ENCODE measurements around the gene COL1A2.

COL1A2 gene

DNA sequence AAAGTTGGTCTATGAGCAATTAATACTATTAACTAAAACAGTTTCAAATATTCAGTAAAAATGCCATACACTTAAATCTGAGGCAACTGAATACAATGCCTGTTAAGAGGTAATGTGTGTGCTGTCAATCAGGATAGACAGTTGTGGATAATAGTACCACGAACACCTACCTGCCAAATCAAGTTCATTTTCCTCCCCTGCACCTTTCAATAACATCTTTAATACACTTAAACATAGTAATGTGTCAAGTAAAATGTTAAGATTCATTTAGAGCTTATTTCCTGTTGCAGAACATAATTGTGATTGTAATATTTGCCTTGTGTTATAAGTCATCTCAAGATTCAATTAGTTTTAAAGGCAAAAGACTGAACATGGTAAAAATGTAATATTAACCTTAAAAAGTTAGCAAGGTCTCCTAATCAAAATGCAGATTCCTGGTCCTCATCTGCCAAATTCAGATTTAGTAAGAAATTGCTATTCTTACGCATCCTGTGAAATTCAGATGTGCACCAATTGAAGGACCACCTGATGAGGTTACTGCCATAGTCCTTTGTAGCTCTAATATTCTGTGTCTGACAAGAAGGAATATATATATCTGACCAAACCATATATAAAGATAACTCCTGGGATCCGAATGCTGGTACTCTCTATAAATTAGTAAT, 37.1 kb downstream of the COL1A2 start:
- Histone ChIP-seq H3K36me3 (ENCODE audit: control insufficient read depth, insufficient read depth, low read length) (no peaks in the 10 kb centered on the region), H3K4me1 (ENCODE audit: control insufficient read depth, insufficient read depth, low read length) (no peaks in the 10 kb centered on the region), H3K4me3 (ENCODE audit: low read length) (no peak overlapping the region), H3K27me3 (ENCODE audit: control insufficient read depth, insufficient read depth, low read length) (no peaks in the 10 kb centered on the region), H3K9me3 (ENCODE audit: control insufficient read depth, low read length) (no peaks in the 10 kb centered on the region), H3K9ac (ENCODE audit: low read length) (no peak overlapping the region)

DNA sequence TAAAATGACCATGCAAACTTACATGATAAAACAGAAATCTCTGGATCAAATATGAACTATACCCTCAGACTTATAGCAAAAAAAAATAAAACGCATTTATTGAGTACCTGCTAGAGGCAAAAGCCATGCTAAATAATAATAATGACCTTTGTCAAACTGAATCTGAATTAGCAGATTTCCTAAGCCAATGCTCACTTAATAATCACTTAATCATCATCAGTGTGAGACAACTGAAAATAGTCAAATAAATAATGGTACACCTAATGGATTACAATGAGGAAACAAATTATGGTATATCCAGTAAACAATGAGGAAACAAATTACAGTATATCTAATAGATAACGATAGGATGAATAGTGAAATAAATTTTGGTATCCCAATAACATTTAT, 37.6 kb downstream of the COL1A2 start:
- Histone ChIP-seq H3K4me3 (ENCODE audit: low read length) (no peak overlapping the region), H3K27me3 (ENCODE audit: control insufficient read depth, insufficient read depth, low read length) (no peaks in the 10 kb centered on the region), H3K9me3 (ENCODE audit: control insufficient read depth, low read length) (no peaks in the 10 kb centered on the region), H3K9ac (ENCODE audit: low read length) (no peak overlapping the region), H3K4me1 (ENCODE audit: control insufficient read depth, insufficient read depth, low read length) (no peaks in the 10 kb centered on the region), H3K36me3 (ENCODE audit: control insufficient read depth, insufficient read depth, low read length) (no peaks in the 10 kb centered on the region)

DNA sequence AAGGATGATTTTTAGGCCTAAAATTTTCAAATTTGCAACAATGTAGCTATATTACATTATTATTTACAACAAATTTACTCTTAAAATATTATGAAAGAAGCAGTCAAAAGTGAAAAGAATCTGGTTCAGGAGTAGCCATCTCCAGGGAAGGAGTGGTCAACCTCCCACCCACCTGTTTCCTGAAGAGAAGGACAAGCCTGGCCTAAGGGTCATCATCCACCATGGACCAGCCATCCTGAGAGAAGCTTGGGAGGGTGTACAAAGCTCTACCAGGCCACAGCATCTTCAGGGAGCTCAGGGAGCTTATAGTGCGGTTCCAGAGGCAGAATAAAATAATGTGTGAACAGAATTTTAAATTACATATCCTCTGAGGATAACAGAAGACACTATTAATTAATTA, 38.1 kb downstream of the COL1A2 start:
- Histone ChIP-seq H3K36me3 (ENCODE audit: control insufficient read depth, insufficient read depth, low read length) (no peaks in the 10 kb centered on the region), H3K27me3 (ENCODE audit: control insufficient read depth, insufficient read depth, low read length) (no peaks in the 10 kb centered on the region), H3K4me3 (ENCODE audit: low read length) (no peak overlapping the region), H3K4me1 (ENCODE audit: control insufficient read depth, insufficient read depth, low read length) (no peaks in the 10 kb centered on the region), H3K9ac (ENCODE audit: low read length) (no peak overlapping the region), H3K9me3 (ENCODE audit: control insufficient read depth, low read length) (no peaks in the 10 kb centered on the region)

DNA sequence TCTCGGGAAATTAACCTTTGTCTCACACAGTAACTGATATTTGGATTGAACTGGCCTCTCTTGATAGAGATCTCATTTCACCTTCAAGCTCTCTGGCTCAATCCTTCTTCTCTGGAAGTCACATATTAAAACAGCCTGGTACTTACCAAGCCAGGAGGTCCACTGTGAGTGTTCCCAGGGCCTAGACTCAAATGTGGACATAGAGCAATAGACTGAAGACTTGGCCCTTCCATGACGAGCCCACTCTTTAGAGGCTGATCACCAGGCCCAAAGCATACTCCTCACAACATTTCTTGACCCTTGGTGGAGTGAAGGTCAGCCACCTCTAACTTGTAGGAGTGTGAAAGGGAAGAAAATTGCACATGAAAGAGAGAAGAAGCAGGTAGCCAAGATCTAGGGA, 38.5 kb downstream of the COL1A2 start:
- H3K9me3 ChIP-seq (ENCODE audit: control insufficient read depth, low read length) = no peaks in the 10 kb centered on the region
- no peak overlapping the region for H3K9ac ChIP-seq (ENCODE audit: low read length)
- H3K36me3 ChIP-seq (ENCODE audit: control insufficient read depth, insufficient read depth, low read length) = no peaks in the 10 kb centered on the region
- H3K4me1 ChIP-seq (ENCODE audit: control insufficient read depth, insufficient read depth, low read length) = no peaks in the 10 kb centered on the region
- no peaks in the 10 kb centered on the region for H3K27me3 ChIP-seq (ENCODE audit: control insufficient read depth, insufficient read depth, low read length)
- H3K4me3 ChIP-seq (ENCODE audit: low read length) = no peak overlapping the region

DNA sequence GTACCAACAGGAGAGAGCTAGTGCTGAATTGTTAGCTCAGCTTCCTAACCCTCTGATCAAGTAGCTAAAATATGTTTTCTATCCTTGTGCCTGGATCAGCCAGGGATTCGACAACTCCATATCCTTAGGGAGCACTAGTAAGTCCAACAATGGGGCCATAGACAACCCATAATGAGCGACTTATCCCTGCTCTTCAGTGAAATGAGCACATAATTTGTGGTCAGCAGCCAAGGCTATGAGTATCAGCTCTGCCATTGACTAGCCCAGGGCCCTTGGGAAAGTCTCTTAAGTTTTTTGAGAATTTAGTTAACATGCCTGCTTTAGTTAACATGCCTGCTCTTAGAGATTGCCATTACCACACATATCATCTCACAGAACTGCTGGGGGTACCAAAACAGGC, 39.3 kb downstream of the COL1A2 start:
- Histone ChIP-seq H3K36me3 (ENCODE audit: control insufficient read depth, insufficient read depth, low read length) (no peaks in the 10 kb centered on the region), H3K4me1 (ENCODE audit: control insufficient read depth, insufficient read depth, low read length) (no peaks in the 10 kb centered on the region), H3K27me3 (ENCODE audit: control insufficient read depth, insufficient read depth, low read length) (no peaks in the 10 kb centered on the region), H3K4me3 (ENCODE audit: low read length) (no peak overlapping the region), H3K9ac (ENCODE audit: low read length) (no peak overlapping the region), H3K9me3 (ENCODE audit: control insufficient read depth, low read length) (no peaks in the 10 kb centered on the region)

DNA sequence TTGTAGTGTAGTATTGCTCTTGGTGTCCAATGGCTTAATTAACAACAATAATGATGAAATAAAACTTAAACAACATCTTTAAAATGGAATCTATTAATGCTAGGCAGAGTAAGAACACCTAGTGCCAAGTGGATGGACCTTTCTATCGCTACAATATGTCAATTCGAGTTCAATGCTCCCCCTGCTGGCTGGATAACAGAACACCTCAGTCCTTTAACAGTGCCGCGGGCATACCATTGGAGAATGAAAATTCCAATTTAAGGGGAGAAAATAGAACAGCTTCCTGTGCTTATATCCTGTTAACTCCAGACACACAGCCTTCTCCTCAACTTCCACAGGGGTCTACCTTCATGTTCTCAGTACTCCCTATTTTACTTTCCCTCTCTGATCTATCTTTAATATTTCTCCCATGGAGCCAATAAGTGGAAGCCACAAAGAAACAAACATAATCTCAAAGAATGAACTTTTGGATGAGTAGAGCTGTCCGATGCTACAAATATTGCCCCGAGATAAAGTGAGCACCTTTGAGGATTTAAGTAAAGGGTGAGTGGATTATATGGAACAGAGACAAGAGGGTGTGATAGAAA, 41.4 kb downstream of the COL1A2 start:
- Histone ChIP-seq H3K36me3 (ENCODE audit: control insufficient read depth, insufficient read depth, low read length) (no peaks in the 10 kb centered on the region), H3K4me1 (ENCODE audit: control insufficient read depth, insufficient read depth, low read length) (peaks cover 11% of the 10 kb centered on the region)

DNA sequence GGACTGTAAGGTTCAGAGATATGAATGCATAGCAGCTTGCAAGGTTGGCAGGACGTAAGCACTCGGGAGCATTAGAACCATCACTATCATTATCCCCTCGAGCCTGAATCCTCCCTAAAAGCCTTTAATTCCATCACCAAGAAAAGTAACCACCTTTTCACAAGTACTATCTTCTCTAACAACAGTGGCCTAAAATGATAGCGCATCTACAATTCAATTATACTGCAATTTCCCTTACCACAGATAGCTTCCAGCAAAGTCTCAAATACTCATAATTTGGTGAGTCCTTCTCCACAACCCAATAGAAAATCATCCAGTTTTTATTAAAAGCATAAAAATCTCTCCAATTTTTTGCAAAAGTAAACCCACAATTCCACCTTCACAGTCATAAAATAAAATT, 42.0 kb downstream of the COL1A2 start:
- no peaks in the 10 kb centered on the region for H3K27me3 ChIP-seq (ENCODE audit: control insufficient read depth, insufficient read depth, low read length)
- H3K36me3 ChIP-seq (ENCODE audit: control insufficient read depth, insufficient read depth, low read length) = no peaks in the 10 kb centered on the region
- peaks cover 11% of the 10 kb centered on the region for H3K4me1 ChIP-seq (ENCODE audit: control insufficient read depth, insufficient read depth, low read length)
- no peak overlapping the region for H3K4me3 ChIP-seq (ENCODE audit: low read length)
- no peaks in the 10 kb centered on the region for H3K9me3 ChIP-seq (ENCODE audit: control insufficient read depth, low read length)
- H3K9ac ChIP-seq (ENCODE audit: low read length) = no peak overlapping the region

More for the DNA sequence above, 41.4 kb downstream of the COL1A2 start:
- H3K9me3 ChIP-seq (ENCODE audit: control insufficient read depth, low read length) = no peaks in the 10 kb centered on the region
- H3K27me3 ChIP-seq (ENCODE audit: control insufficient read depth, insufficient read depth, low read length) = no peaks in the 10 kb centered on the region
- H3K9ac ChIP-seq (ENCODE audit: low read length) = no peak overlapping the region
- H3K4me3 ChIP-seq (ENCODE audit: low read length) = no peak overlapping the region

DNA sequence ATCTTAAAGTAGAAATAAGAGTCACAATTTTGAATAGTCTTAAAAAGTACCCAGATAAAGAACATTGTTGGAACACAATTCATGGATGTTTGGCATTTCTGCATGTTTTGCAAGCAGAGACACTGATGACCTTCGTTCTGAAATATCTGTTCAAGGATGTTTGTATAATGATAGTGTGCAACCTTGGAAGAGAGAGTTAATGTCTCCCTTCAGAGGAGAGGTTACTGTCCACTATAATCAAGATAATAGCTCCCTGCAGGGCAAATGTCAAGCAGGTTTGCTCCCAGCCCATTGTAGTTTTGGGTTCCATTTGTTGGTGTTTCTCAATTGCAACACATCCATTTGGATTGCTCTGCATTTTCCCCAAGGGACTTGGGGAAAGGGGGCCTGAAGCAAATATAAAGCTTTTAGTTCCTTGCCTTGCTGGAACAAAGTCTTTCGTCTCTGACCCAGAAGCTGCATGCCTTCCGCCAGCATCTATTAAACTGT, 45.2 kb downstream of the COL1A2 start:
- H3K9me3 ChIP-seq (ENCODE audit: control insufficient read depth, low read length) = no peaks in the 10 kb centered on the region
- peaks cover 11% of the 10 kb centered on the region for H3K4me1 ChIP-seq (ENCODE audit: control insufficient read depth, insufficient read depth, low read length)
- no peak overlapping the region for H3K9ac ChIP-seq (ENCODE audit: low read length)
- H3K27me3 ChIP-seq (ENCODE audit: control insufficient read depth, insufficient read depth, low read length) = no peaks in the 10 kb centered on the region
- no peak overlapping the region for H3K4me3 ChIP-seq (ENCODE audit: low read length)
- no peaks in the 10 kb centered on the region for H3K36me3 ChIP-seq (ENCODE audit: control insufficient read depth, insufficient read depth, low read length)

DNA sequence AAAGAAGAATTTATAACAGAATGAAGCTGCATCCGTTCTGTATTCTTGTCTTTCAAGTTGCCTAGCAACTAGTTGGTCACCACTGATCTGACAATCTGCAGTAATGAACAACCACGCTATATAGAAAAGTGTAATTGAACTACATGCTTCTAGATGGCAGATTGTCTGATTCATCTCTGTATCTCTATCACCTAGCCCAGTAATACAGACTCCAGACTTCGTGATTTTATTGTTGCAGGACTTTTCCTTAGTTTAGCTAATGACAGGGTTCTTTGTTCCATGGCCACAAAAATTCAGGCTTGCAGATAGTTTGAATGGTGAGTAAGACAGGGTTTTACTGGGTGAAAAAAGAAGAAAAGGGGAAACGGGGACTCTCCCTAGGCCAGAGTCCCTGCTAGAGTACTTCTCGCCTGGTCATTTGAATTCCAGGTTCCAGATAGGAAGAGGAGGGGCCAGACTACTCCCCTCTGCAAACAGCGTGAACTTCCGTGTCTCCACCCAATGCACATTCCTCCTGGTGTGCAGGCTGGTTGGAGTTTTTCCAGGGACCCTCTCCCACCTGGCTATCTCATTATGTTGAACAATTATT, 45.9 kb downstream of the COL1A2 start:
- Histone ChIP-seq H3K9ac (ENCODE audit: low read length) (no peak overlapping the region), H3K4me3 (ENCODE audit: low read length) (no peak overlapping the region), H3K4me1 (ENCODE audit: control insufficient read depth, insufficient read depth, low read length) (peaks cover 11% of the 10 kb centered on the region), H3K27me3 (ENCODE audit: control insufficient read depth, insufficient read depth, low read length) (no peaks in the 10 kb centered on the region), H3K9me3 (ENCODE audit: control insufficient read depth, low read length) (no peaks in the 10 kb centered on the region), H3K36me3 (ENCODE audit: control insufficient read depth, insufficient read depth, low read length) (no peaks in the 10 kb centered on the region)

DNA sequence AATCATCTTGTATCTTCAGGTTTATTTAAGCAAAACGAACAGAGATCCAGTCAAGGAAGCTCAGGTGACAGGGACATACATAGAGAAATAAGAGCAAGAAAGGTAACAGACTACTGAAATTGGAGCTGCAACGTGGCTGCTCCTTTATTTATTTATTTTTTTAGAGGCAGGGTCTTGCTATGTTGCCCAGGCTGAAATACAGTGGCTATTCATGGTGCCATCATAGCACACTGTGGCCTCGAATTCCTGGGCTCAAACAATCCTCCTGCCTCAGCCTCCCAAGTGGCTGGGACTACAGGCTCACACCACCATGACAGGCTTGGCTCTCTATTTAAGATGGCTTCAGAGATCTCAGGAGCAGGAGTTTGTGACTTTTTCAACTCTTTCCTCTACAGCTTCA, 46.4 kb downstream of the COL1A2 start:
- Histone ChIP-seq H3K9me3 (ENCODE audit: control insufficient read depth, low read length) (no peaks in the 10 kb centered on the region), H3K36me3 (ENCODE audit: control insufficient read depth, insufficient read depth, low read length) (no peaks in the 10 kb centered on the region), H3K27me3 (ENCODE audit: control insufficient read depth, insufficient read depth, low read length) (no peaks in the 10 kb centered on the region), H3K4me1 (ENCODE audit: control insufficient read depth, insufficient read depth, low read length) (peaks cover 11% of the 10 kb centered on the region), H3K4me3 (ENCODE audit: low read length) (no peak overlapping the region), H3K9ac (ENCODE audit: low read length) (no peak overlapping the region)

DNA sequence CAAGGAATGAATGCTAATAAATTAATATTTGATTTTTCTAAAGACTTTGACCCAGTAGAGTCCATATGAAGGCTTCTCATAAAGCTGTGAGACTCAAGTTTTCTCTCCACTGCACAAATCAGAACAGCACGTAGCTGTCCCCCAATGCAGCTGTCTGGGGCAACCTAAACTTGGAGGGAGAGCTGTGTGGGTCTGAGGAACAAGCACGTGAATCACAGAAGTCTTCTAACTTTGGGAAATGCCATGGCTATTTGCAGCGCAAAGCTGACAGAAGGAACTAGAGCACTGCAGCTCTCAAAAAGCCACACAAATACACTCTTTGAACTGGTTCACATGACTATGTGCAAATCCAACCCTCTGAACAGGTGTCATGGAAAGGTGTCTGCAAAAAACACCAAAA, 47.9 kb downstream of the COL1A2 start:
- Histone ChIP-seq H3K9me3 (ENCODE audit: control insufficient read depth, low read length) (no peaks in the 10 kb centered on the region), H3K9ac (ENCODE audit: low read length) (no peak overlapping the region), H3K4me3 (ENCODE audit: low read length) (no peak overlapping the region), H3K4me1 (ENCODE audit: control insufficient read depth, insufficient read depth, low read length) (peaks cover 11% of the 10 kb centered on the region), H3K27me3 (ENCODE audit: control insufficient read depth, insufficient read depth, low read length) (no peaks in the 10 kb centered on the region), H3K36me3 (ENCODE audit: control insufficient read depth, insufficient read depth, low read length) (no peaks in the 10 kb centered on the region)

DNA sequence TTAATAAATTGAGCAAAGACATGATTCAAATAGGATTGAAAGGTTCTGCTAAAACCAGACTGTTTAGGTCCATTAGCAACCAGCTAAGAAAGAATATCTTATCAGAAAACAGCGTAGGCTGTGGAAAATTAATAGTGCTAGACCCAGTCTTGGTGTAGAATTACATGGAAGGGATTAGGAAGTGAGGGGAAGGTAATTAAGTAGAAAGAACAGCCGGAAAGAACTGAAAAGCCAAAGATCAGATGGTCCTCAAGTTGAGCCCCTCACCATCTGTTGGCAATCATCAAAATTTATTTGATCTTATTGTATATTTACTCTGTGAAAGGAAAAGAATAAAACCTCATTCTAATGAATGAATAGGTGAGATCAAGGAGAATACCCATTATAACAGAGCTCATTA, 50.1 kb downstream of the COL1A2 start:
- no peak overlapping the region for H3K4me3 ChIP-seq (ENCODE audit: low read length)
- H3K36me3 ChIP-seq (ENCODE audit: control insufficient read depth, insufficient read depth, low read length) = no peaks in the 10 kb centered on the region
- no peaks in the 10 kb centered on the region for H3K27me3 ChIP-seq (ENCODE audit: control insufficient read depth, insufficient read depth, low read length)
- no peaks in the 10 kb centered on the region for H3K9me3 ChIP-seq (ENCODE audit: control insufficient read depth, low read length)
- peaks cover 9% of the 10 kb centered on the region for H3K4me1 ChIP-seq (ENCODE audit: control insufficient read depth, insufficient read depth, low read length)
- H3K9ac ChIP-seq (ENCODE audit: low read length) = no peak overlapping the region
